ENCODE results near the gene CTIF. TPM values are rescaled to one million over a fixed set of nuclear protein-coding genes. Genes with fewer than 3 reads are reported as not detected.

Gene CTIF
- total RNA-seq, 2 donors from 2014 or later: 6.1 to 7.3 TPM

DNA sequence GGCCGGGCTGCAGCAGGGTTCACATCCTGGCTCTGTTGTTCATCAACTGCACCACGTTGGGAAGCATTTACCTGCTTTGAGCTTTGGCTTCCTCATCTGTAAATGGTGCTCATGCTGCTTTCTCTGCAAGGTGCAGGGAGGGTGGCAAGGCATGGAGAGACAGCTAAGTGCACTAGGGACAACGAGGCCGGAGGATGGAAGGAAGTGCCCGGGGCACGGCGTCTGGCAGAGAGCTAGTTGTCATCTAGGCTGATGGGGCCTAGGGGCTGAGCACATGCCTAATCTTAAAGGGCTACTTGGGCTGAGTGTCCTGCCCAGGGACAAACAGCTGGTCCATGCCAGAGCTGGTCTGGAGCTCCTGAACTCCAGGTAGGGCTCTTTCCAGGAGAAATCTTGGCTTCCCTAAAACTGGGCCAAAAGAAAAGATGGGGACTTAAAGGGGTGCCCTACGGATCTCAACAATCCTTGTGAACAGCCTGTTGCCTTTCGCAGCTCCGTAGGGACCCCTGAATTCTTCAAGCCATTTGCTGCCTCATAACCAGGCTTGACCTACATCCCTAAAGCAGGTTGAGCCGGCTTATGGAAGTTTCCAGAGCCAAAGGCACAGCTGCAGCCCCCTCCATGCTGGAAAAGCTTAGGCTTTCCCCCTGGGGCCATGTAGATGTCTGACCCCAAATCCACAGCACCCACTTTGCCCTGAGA lies 281.1 kb downstream of the CTIF start:
- DNase-seq (no peak), ATAC-seq (no peak)
- H3K9me3 ChIP-seq (ENCODE audit: control insufficient read depth, low read length, poor library complexity, severe bottlenecking): no peaks in the 10 kb centered on the region
- Mint-ChIP-seq H3K4me1 (peaks cover 34% of the 10 kb centered on the region), H3K36me3 (ENCODE audit: low read depth) (peaks cover 2% of the 10 kb centered on the region), H3K27ac (peak overlapping the region; percentile 65), H3K4me3 (peak overlapping the region; percentile 28), H3K27me3 (no peaks in the 10 kb centered on the region)

DNA sequence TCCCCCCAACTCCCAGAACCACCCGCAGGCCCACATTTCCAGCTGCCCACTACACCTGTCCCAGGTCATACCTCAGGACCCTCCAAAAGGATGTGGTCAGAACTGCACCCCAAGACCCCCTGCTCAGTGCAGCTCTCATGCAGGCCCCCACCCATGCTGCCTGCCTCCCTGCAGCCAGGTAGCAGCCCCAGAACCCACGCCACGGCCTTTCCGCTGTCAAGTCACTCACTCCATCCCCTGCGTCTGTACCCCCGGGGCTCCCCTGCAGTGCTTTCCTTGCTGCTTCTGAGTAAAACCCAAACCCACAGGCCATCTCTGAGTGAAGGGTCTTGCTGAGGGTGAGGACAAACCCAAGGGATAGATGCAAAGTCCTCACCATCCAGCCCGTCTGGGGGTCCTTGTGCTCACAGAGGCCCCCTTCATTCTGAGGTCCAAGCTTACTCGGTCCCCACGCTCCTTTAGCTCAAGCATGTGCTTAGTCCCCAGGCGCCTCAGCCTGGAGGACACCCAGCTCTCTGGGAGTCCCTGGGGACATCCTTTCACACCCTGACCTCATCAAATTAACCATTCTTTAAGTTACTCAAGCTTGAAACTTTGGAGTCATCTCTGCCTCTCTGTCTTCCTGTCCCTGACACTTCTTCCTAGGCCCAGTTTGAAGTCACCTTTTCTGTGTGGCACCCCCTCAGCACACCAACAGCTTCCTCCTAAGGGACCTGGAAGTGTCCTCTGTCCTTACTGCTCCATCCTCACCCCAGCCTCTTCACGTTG lies 281.8 kb downstream of the CTIF start:
- Mint-ChIP-seq H3K36me3 (ENCODE audit: low read depth) (peaks cover 3% of the 10 kb centered on the region), H3K4me3 (no peak overlapping the region), H3K4me1 (peaks cover 33% of the 10 kb centered on the region), H3K27me3 (no peaks in the 10 kb centered on the region), H3K27ac (peak overlapping the region; percentile 65)
- no peak for DNase-seq
- no peaks in the 10 kb centered on the region for H3K9me3 ChIP-seq (ENCODE audit: control insufficient read depth, low read length, poor library complexity, severe bottlenecking)
- ATAC-seq: peak; percentile 21

DNA sequence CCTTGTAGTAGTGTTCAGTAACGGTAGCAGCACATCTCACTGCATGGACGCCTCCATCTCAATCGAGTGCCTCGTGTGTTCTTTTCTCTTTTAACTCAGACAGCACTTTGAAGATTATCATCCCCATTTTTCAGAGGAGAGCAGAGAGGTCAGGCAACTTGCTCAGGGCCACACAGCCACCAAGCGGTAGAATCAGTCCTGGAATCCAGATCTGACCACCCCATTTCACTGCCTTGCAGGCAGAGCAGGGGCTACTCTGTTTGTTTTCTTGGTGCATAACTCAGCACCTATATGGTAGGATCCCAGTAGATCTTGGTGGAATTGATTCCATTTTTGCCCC lies 282.4 kb downstream of the CTIF start:
- Mint-ChIP-seq H3K4me3 (peak overlapping the region; percentile 25), H3K27ac (peak overlapping the region; percentile 65), H3K27me3 (no peaks in the 10 kb centered on the region), H3K4me1 (peaks cover 30% of the 10 kb centered on the region), H3K36me3 (ENCODE audit: low read depth) (peaks cover 3% of the 10 kb centered on the region)
- ATAC-seq: no peak
- H3K9me3 ChIP-seq (ENCODE audit: control insufficient read depth, low read length, poor library complexity, severe bottlenecking): no peaks in the 10 kb centered on the region
- DNase-seq: no peak

DNA sequence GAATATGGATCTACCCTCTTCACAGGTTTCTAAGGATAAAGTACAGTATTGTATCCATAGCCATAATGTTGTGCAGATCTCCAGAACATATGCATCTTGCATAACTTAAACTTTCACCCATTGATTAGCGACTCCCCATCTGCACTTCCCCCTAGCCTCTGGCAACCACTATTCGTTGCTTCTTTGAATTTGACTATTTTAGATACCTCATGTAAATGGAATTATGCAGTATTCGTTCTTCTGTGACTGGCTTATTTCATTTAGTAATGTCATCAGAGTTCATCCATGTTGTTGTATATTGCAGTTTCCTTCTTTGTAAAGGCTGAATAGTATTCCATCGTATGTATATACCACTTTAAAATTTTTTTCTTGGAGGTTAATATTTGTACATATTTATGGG lies 283.0 kb downstream of the CTIF start:
- DNase-seq (no peak), ATAC-seq (no peak)
- peak overlapping the region; percentile 65 for H3K27ac Mint-ChIP-seq
- H3K9me3 ChIP-seq (ENCODE audit: control insufficient read depth, low read length, poor library complexity, severe bottlenecking): no peaks in the 10 kb centered on the region
- H3K36me3 Mint-ChIP-seq (ENCODE audit: low read depth): peaks cover 5% of the 10 kb centered on the region
- H3K27me3 Mint-ChIP-seq: no peaks in the 10 kb centered on the region
- no peak overlapping the region for H3K4me3 Mint-ChIP-seq
- H3K4me1 Mint-ChIP-seq: peaks cover 29% of the 10 kb centered on the region

DNA sequence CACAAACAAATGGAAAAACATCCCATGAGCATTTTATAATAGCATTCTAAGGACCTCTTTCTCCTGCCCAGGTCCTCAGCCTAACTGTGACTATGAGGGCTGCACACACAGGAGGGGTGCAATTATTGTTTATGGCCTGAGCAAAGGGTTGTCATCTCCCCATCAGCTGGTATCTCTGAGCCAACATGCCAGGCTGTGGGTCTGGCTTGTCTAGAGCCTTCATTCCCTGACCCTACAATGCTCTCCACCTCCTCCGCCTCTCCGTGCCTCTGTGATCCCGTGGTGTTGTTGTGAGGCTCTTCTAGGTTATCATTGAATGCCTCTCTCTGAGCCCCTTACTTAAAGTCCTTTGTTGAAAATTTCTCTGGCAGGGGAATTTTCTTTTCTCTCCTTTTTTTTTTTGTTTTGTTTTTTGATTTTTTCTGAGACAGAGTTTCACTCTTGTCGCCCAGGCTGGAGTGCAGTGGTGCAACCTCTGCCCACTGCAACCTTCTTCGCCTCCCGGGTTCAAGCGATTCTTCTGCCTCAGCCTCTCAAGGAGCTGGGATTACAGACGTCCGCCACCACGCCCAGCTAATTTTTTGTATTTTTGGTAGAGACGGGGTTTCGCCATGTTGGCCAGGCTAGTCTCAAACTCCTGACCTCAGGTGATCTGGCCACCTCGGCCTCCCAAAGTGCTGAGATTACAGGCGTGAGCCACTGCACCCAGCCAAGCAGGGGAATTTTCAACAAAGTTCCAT lies 285.6 kb downstream of the CTIF start:
- no peaks in the 10 kb centered on the region for H3K27me3 Mint-ChIP-seq
- H3K27ac Mint-ChIP-seq: no peak overlapping the region
- DNase-seq: no peak
- no peaks in the 10 kb centered on the region for H3K9me3 ChIP-seq (ENCODE audit: control insufficient read depth, low read length, poor library complexity, severe bottlenecking)
- no peak for ATAC-seq
- H3K4me1 Mint-ChIP-seq: peaks cover 27% of the 10 kb centered on the region
- no peak overlapping the region for H3K4me3 Mint-ChIP-seq
- H3K36me3 Mint-ChIP-seq (ENCODE audit: low read depth): peaks cover 5% of the 10 kb centered on the region

DNA sequence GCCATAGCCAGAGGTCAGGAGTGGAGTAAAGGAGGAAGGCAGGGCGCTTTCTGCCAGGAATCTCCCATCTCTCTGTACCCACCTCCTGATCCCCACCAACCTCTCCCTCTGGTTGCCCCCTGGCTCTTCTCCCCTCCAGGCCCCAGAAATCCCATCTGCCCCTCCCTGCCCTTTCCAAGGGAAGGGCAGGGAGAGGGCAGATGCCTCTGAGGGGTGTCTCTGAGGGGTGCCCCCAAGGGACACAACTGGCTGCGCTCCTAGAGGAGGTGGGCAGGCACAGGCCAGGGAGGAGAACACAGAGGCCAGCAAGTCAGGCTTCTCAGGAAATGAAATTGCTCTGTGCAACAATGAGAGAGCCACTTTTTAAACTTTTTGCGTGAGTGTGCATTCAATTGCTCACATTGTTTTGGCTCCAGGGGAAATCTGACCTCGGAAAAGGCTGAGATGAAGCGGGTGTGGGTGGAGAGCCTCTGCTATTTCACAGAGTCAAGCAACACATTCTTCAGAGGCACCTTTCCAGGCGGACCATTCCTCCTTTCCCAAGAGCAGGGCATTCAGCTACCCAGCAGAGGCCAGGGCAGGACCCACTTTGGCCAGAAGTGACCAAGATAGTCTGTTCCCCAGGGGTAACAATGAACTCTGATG lies 286.4 kb downstream of the CTIF start:
- H3K27me3 Mint-ChIP-seq: no peaks in the 10 kb centered on the region
- H3K36me3 Mint-ChIP-seq (ENCODE audit: low read depth): peaks cover 5% of the 10 kb centered on the region
- ATAC-seq (no peak), DNase-seq (no peak)
- H3K9me3 ChIP-seq (ENCODE audit: control insufficient read depth, low read length, poor library complexity, severe bottlenecking): no peaks in the 10 kb centered on the region
- no peak overlapping the region for H3K4me3 Mint-ChIP-seq
- H3K4me1 Mint-ChIP-seq: peaks cover 28% of the 10 kb centered on the region
- no peak overlapping the region for H3K27ac Mint-ChIP-seq

DNA sequence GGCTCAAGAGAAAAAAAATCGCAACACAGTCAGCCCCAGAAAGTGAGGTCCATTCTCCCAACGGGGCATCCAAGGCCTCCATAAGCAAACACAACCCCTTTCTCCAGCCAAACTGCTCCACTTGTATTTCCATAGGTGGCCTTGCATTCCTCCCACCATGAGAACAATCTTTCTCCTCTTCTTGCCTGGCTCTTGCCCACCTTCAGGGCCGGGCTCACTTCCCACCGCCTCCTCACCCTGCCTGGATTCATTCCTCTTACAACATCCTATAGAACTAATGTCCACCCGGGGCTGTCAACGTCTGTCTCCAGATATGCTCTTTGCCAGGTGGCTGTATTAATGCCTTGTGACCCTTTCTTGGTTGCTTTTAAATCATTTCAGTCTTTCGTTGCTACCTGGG lies 287.4 kb downstream of the CTIF start:
- peaks cover 5% of the 10 kb centered on the region for H3K36me3 Mint-ChIP-seq (ENCODE audit: low read depth)
- peaks cover 28% of the 10 kb centered on the region for H3K4me1 Mint-ChIP-seq
- ATAC-seq (no peak), DNase-seq (no peak)
- no peak overlapping the region for H3K4me3 Mint-ChIP-seq
- peak overlapping the region; percentile 29 for H3K27ac Mint-ChIP-seq
- H3K9me3 ChIP-seq (ENCODE audit: control insufficient read depth, low read length, poor library complexity, severe bottlenecking): no peaks in the 10 kb centered on the region
- H3K27me3 Mint-ChIP-seq: no peaks in the 10 kb centered on the region

DNA sequence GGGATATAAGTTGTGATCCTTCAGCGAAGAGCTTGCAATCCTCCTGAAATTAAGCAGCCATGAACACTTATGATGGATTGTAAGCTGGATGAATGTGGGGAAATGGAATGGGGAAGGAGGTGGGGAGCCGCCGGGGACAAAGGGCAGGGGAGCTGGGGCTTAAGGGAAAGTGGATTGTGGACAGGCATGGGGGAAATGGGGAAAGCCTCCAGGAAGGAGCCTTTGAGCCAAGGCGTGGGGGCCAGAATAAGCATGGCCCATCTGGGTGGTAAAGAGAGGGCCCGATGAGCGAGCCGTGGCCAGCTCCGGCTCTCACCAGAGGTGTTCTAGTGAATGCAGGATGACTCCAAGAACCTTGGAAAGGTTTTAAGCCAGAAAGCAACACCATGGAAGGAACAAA lies 288.0 kb downstream of the CTIF start:
- DNase-seq (no peak), ATAC-seq (no peak)
- Mint-ChIP-seq H3K27ac (no peak overlapping the region), H3K36me3 (ENCODE audit: low read depth) (peaks cover 5% of the 10 kb centered on the region), H3K4me1 (peaks cover 29% of the 10 kb centered on the region), H3K27me3 (no peaks in the 10 kb centered on the region), H3K4me3 (no peak overlapping the region)
- H3K9me3 ChIP-seq (ENCODE audit: control insufficient read depth, low read length, poor library complexity, severe bottlenecking): no peaks in the 10 kb centered on the region

DNA sequence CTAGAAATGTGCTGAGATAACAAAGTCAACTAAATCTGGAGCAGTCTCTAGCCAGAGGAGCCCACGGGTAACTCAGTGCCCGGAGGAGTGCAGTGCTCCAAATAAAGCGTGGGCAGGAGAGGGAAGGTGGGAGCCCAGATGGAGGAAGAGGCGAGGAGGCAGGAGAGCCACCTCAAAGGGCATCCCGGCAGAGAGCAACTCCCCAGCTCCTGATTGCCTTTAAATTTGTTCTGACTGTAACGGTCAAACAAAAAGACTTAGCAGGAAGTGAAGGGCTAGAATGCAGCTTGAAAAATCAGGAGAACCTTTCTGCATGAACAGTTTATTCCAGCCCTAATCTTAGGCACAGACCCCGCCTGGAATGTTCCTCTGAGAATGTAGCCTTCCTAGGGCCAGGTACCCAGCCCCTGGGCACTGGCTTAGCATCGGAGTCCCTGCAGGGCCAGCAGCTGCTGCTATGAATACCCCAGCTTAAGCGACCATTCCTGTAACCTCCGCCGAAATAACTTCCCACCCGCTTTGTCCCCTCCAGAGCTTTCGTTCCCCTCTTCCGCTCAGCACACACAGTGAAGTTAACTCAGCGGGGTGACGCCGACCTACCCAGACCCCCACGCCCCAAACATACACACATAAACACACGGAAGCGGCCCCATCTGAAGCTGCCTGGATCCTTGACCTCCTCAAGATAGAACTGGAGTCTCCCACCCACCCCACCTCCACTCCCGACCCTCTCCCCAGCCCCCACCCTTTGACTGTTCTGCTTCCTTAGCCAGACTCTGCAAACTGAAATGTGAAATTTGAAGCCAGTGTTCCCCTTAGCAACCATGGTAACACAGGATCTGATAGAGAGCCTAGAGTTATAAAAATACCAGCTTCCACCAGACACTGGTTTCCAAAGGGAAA lies 288.7 kb downstream of the CTIF start:
- no peak for DNase-seq

DNA sequence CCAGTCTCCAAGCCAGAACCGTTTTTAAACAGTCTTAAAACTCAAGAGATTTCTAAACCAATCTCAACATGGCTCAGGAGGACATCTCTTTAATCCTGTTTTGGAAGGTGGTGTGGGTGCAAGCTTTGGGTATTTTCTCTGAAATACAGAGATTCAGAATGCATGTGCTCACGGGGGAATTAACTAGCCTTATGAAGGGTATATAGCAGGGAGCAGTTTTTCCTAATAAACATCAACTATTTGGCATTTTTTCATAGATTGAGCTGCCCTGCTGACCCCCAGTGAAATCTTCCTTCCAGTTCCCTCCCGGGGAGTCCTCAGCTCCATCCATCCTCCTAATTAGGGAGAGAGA lies 289.3 kb downstream of the CTIF start:
- no peak for DNase-seq
- H3K27me3 Mint-ChIP-seq: no peaks in the 10 kb centered on the region
- peak overlapping the region; percentile 9 for H3K27ac Mint-ChIP-seq
- no peaks in the 10 kb centered on the region for H3K9me3 ChIP-seq (ENCODE audit: control insufficient read depth, low read length, poor library complexity, severe bottlenecking)
- peaks cover 5% of the 10 kb centered on the region for H3K36me3 Mint-ChIP-seq (ENCODE audit: low read depth)
- no peak for ATAC-seq
- peaks cover 39% of the 10 kb centered on the region for H3K4me1 Mint-ChIP-seq
- no peak overlapping the region for H3K4me3 Mint-ChIP-seq

More for the DNA sequence above, 288.7 kb downstream of the CTIF start:
- Mint-ChIP-seq H3K36me3 (ENCODE audit: low read depth) (peaks cover 5% of the 10 kb centered on the region), H3K27me3 (no peaks in the 10 kb centered on the region), H3K4me3 (no peak overlapping the region), H3K4me1 (peaks cover 33% of the 10 kb centered on the region), H3K27ac (peak overlapping the region; percentile 9)
- ATAC-seq: no peak
- no peaks in the 10 kb centered on the region for H3K9me3 ChIP-seq (ENCODE audit: control insufficient read depth, low read length, poor library complexity, severe bottlenecking)

DNA sequence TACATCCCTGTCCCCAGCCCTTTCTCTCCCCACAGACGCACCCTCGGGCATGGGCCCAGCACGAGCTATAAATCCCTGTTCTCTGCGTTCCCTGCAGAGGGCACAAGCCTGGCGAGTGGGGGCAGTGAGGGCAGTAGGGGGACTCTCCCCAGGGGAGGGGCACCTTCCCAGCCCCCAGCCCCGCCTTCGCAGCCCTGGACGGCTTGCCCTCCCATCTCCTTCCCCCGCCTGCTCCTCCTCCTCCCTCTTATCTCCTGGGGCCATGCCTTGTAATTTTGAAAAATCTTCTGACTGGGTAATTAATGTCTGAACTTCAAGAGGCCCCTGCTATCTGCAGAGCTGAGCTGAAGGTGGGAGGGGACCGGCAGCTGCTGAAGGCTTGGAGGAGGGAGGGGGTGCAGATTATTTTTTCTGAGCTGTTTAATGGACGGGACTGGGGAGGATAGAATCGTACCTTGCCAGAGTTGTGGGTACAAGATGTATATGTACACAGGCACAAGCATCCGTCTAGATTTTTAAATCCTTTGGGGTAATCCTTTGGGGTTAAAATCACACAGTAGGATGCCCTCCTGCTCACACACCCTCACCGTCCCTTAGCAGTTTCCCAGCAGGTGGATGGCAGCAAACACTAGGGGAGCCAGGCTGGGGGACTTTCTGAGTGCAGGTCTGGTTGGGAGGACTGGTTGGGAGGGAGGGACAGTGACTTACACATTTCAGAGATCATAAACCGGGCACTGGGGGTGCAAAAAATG lies 290.0 kb downstream of the CTIF start:
- Mint-ChIP-seq H3K27ac (peak overlapping the region; percentile 84), H3K27me3 (no peaks in the 10 kb centered on the region), H3K4me1 (peaks cover 40% of the 10 kb centered on the region), H3K36me3 (ENCODE audit: low read depth) (peaks cover 5% of the 10 kb centered on the region), H3K4me3 (no peak overlapping the region)
- ATAC-seq (no peak), DNase-seq (no peak)
- no peaks in the 10 kb centered on the region for H3K9me3 ChIP-seq (ENCODE audit: control insufficient read depth, low read length, poor library complexity, severe bottlenecking)

Data from T-helper 17 cell (primary cell).